OCI-LY7 (cell line): ENCODE measurements around the gene ACVR1C. TPM values are rescaled to one million over a fixed set of nuclear protein-coding genes. Genes with fewer than 3 reads are reported as not detected.

Experiments used
- BruUV-seq: library from RNA; stranded (reverse); fragments of 400-500 nt; replicated peaks from 2 replicates; lab custom pipeline; 2021; lab: Mats Ljungman, UMichigan
- CTCF ChIA-PET: fragments of 300-600 bp; sonication (Branson Sonifier 250); formaldehyde crosslinking; loops from one replicate; lab custom pipeline; 2022; ENCODE audit warnings: antibody characterized with exemption; ENCODE audit not compliant: unreplicated experiment; lab: Charles Lee
- POLR2A ChIA-PET: fragments of 300-600 bp; sonication (Branson Sonifier 250); formaldehyde crosslinking; loops from one replicate; lab custom pipeline; 2022; ENCODE audit warnings: antibody characterized with exemption; lab: Charles Lee
- DNase-seq: peaks from one replicate; pipeline ENCODE4 v3.0.0-alpha.2; 2015; ENCODE audit warnings: low spot score
- H2AFZ ChIP-seq: fragments of 200-600 bp; sonication (generic), shearing (Covaris generic); 2 replicates; pipeline ENCODE4 v1.6.1; 2014; ENCODE audit warnings: mild to moderate bottlenecking, antibody characterized with exemption, low read length, moderate library complexity
- H3K27ac ChIP-seq: fragments of 200-600 bp; sonication (generic); 2 replicates; pipeline ENCODE4 v1.5.1; 2014; ENCODE audit warnings: mixed run types, low read depth, mild to moderate bottlenecking, moderate library complexity, low read length, inconsistent platforms; ENCODE audit not compliant: poor library complexity, severe bottlenecking
- H3K36me3 ChIP-seq: fragments of 200-600 bp; sonication (generic); 2 replicates; pipeline ENCODE4 v1.6.1; 2014; ENCODE audit warnings: mild to moderate bottlenecking, antibody characterized with exemption, low read length, moderate library complexity, mixed read lengths; ENCODE audit not compliant: insufficient read depth
- H3K4me1 ChIP-seq: fragments of 200-600 bp; sonication (generic); 2 replicates; pipeline ENCODE4 v1.5.1; 2014; ENCODE audit warnings: mild to moderate bottlenecking, low read length; ENCODE audit not compliant: insufficient read depth, poor library complexity, severe bottlenecking
- H3K4me2 ChIP-seq: fragments of 200-600 bp; sonication (generic); 2 replicates; pipeline ENCODE4 v1.6.1; 2014; ENCODE audit warnings: mild to moderate bottlenecking, low read length
- H3K4me3 ChIP-seq: fragments of 200-600 bp; sonication (generic); 2 replicates; pipeline ENCODE4 v1.5.1; 2014; ENCODE audit warnings: mild to moderate bottlenecking, low read depth, low read length; ENCODE audit not compliant: poor library complexity, severe bottlenecking
- H3K79me2 ChIP-seq: fragments of 200-600 bp; sonication (generic); 2 replicates; pipeline ENCODE4 v1.6.1; 2016; ENCODE audit warnings: low read depth, mild to moderate bottlenecking, low read length, moderate library complexity, mixed read lengths; ENCODE audit not compliant: insufficient read depth
- H3K9me2 ChIP-seq: fragments of 200-600 bp; sonication (generic); 2 replicates; pipeline ENCODE4 v1.6.1; 2016; ENCODE audit warnings: mild to moderate bottlenecking, low read length, mixed read lengths; ENCODE audit not compliant: insufficient read depth
- H3K9me3 ChIP-seq: fragments of 200-600 bp; sonication (generic); 2 replicates; pipeline ENCODE4 v1.6.1; 2014; ENCODE audit warnings: mild to moderate bottlenecking, mixed run types, low read length, mixed read lengths
- H4K20me1 ChIP-seq: fragments of 200-600 bp; sonication (generic); 2 replicates; pipeline ENCODE4 v1.6.1; 2014; ENCODE audit warnings: mild to moderate bottlenecking, antibody characterized with exemption, low read length, moderate library complexity, mixed read lengths; ENCODE audit not compliant: insufficient read depth
- EZH2phosphoT487 ChIP-seq: fragments of 200-600 bp; sonication (generic); IDR thresholded peaks from 2 replicates; pipeline ENCODE4 v1.6.1; 2018; ENCODE audit warnings: low read depth, borderline replicate concordance, mild to moderate bottlenecking, mixed run types, antibody characterized with exemption, low read length, moderate library complexity, mixed read lengths
- intact Hi-C: fragments of 100-400 bp; cut with micrococcal nuclease; formaldehyde crosslinking; loops from one replicate; pipeline ENCODE4 v1.10.0; 2022; ENCODE audit not compliant: unreplicated experiment
- total RNA-seq, 2 experiments: library from RNA; depleted of rRNA in 1 of 2; stranded (reverse); fragments of >200 nt in 1 of 2; shearing (Covaris generic) in 1 of 2; gene quantifications; 2 replicates each; pipeline ENCODE4 v1.2.3, GENCODE V29; 2014 to 2022
- TF ChIP-seq, protein P1 (sequence below): fragments of 200-600 bp; sonication (generic); conservative IDR thresholded peaks from 2 replicates; pipeline ENCODE4 v1.5.1; 2014; ENCODE audit warnings: mild to moderate bottlenecking, antibody characterized with exemption, low read length, moderate library complexity, mixed read lengths

The ACVR1C gene
- total RNA-seq, 2 experiments from 2014 or later: 0.03 TPM; not detected in 1

DNA sequence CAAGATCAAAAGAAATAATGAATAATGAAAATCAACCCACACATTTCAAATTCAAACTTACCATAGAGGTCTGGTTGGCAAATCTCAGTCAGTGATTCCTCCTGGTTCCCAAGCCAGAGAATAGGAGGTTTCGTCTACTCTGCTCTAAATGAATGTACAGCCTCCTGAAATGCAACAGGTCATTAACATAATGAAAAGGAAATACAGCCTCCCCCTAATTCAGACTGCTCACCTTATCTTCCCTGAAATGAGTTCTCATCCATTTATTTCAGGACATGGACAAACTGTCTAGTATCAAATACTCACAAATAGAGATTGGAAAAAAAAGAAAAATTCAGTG is 141.4 kb downstream of the ACVR1C start:
- ChIA-PET CTCF (interaction anchor here (0.6 kb wide), 1 partner anchor 154 kb away, joined by 3 read pairs; no protein-coding TSS in a partner anchor), POLR2A (no interaction called here)
- DNase-seq: no peak
- no peak overlapping the region for H3K4me2 ChIP-seq
- no peak overlapping the region for H3K4me3 ChIP-seq
- H2AFZ ChIP-seq: 0 out of 2 replicates have a peak overlapping the region, but pooled peaks have one; percentile 34
- no peaks in the 10 kb centered on the region for H3K79me2 ChIP-seq
- H3K27ac ChIP-seq: no peak overlapping the region
- H3K36me3 ChIP-seq: no peaks in the 10 kb centered on the region
- no TSS peak for BruUV-seq
- H4K20me1 ChIP-seq: no peaks in the 10 kb centered on the region
- H3K4me1 ChIP-seq: peaks cover under 1% of the 10 kb centered on the region
- TF ChIP-seq, protein P1, sequence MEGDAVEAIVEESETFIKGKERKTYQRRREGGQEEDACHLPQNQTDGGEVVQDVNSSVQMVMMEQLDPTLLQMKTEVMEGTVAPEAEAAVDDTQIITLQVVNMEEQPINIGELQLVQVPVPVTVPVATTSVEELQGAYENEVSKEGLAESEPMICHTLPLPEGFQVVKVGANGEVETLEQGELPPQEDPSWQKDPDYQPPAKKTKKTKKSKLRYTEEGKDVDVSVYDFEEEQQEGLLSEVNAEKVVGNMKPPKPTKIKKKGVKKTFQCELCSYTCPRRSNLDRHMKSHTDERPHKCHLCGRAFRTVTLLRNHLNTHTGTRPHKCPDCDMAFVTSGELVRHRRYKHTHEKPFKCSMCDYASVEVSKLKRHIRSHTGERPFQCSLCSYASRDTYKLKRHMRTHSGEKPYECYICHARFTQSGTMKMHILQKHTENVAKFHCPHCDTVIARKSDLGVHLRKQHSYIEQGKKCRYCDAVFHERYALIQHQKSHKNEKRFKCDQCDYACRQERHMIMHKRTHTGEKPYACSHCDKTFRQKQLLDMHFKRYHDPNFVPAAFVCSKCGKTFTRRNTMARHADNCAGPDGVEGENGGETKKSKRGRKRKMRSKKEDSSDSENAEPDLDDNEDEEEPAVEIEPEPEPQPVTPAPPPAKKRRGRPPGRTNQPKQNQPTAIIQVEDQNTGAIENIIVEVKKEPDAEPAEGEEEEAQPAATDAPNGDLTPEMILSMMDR: no peak
- TF ChIP-seq EZH2phosphoT487: no peak
- no peaks in the 10 kb centered on the region for H3K9me2 ChIP-seq
- intact Hi-C loops: no loop called here
- H3K9me3 ChIP-seq: no peaks in the 10 kb centered on the region

DNA sequence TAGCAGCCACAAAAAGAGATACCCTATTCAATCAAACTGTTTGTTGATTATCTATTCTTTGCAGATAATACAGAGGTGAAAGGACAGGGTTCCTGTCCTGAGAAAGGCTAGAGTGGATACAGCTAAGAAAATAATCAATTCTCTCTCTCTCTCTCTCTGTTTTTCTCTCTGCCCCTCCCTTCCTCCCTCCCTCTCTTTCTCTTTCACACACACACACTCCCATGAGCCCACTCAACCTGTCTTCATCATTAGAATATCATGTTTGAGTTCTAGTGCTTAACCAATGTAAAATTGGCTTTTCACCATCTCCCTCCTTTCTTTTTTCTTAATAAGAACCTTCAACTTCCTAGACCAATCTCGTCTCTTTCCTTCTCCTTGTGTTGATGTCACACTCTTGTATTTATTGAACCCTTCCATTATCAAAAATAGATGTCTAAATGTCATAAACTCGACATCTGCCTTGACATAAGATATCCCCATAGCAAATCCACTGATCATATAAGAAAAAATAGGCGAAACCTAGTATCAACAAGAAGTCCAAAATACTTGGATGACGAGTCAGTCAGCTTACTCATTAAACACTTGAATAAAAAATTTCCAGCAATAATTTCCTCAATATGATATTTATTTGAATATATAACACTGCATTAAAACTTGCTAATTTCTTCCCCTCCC is 141.9 kb downstream of the ACVR1C start:
- intact Hi-C loops: no loop called here
- peaks cover 4% of the 10 kb centered on the region for H3K4me1 ChIP-seq

DNA sequence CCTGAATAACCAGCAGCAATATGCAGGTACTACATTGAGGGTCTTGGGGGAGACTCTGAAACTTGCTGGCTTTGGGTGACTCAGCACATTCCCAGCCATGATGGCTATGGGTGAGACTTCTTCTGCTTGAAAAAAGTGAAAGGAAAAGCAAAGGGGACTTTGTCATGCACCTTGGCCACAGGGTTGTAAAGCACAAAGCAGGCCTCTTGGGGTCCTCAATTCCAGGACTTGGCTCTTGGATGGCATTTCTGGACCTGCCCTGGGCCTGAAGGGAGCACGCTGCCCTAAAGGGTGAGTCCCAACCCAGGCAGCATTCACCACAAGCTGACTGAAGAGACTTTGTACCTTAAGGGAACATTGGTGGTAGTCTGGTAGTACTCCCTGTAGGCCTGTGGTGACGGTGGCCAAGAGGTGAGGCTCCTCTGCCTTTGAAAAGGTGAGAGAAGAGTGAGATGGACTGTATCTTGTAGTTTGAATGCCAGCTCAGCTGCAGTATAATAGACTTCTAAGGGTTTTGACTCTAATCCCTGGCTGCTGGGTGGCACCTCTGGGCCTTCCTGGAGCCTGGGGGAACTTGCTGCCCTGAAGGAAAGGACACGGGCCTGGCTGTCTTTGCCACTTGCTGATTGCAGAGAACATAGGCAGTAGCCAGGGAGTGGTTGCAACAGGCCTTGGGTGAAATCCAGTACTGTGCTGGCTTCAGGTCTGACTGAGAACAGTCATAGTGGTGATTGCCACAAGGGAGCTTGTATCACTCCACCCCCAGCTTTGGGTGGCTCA is 148.3 kb downstream of the ACVR1C start:
- no peak for DNase-seq
- no peak overlapping the region for H3K4me3 ChIP-seq
- POLR2A ChIA-PET: interaction anchor here (0.7 to 1.0 kb wide), 2 partner anchors 36 to 147 kb away, joined by 3 read pairs; partner anchors contain the start of gene CYTIP
- H3K27ac ChIP-seq: no peak overlapping the region
- TF ChIP-seq, protein P1: no peak
- no peak for TF ChIP-seq EZH2phosphoT487
- no peaks in the 10 kb centered on the region for H3K9me3 ChIP-seq
- H3K79me2 ChIP-seq: no peaks in the 10 kb centered on the region
- peaks cover 42% of the 10 kb centered on the region for H3K4me1 ChIP-seq
- H4K20me1 ChIP-seq: no peaks in the 10 kb centered on the region
- CTCF ChIA-PET: interaction anchor here (0.5 kb wide), 1 partner anchor 1589 kb away, joined by 5 read pairs; no protein-coding TSS in a partner anchor
- intact Hi-C loops: no loop called here
- peak overlapping the region; percentile 67; the same call in 1 of the 2 replicates for H2AFZ ChIP-seq
- no peaks in the 10 kb centered on the region for H3K36me3 ChIP-seq
- no peak overlapping the region for H3K4me2 ChIP-seq
- no peaks in the 10 kb centered on the region for H3K9me2 ChIP-seq
- BruUV-seq: no TSS peak

More for the DNA sequence above, 141.9 kb downstream of the ACVR1C start:
- no peak overlapping the region for H3K4me3 ChIP-seq
- no peak for DNase-seq
- H3K9me2 ChIP-seq: no peaks in the 10 kb centered on the region
- H3K9me3 ChIP-seq: no peaks in the 10 kb centered on the region
- no peaks in the 10 kb centered on the region for H3K36me3 ChIP-seq
- no peak overlapping the region for H3K27ac ChIP-seq
- BruUV-seq: no TSS peak
- TF ChIP-seq EZH2phosphoT487: no peak
- no peaks in the 10 kb centered on the region for H4K20me1 ChIP-seq
- POLR2A ChIA-PET: interaction anchor here (0.8 to 1.9 kb wide), 2 partner anchors 8 to 13 kb away, joined by 3 to 8 read pairs; no protein-coding TSS in a partner anchor
- H2AFZ ChIP-seq: no peak overlapping the region
- no peak overlapping the region for H3K4me2 ChIP-seq
- no peaks in the 10 kb centered on the region for H3K79me2 ChIP-seq
- CTCF ChIA-PET: interaction anchor here (0.6 kb wide), 1 partner anchor 153 kb away, joined by 3 read pairs; no protein-coding TSS in a partner anchor
